Stimulated activated CD4-positive, alpha-beta T cell treated with anti-CD3 and anti-CD28 coated beads, Interleukin-1b, Interleukin-23, amount 100 ng/mL, for 1 hour (primary cell): ENCODE data around the gene ARHGAP31.

Source experiments
- DNase-seq, 2 donors: peaks; one replicate each; pipeline ENCODE4 v3.0.0-alpha.2; 2020; ENCODE audit warnings: low read depth in 2 of 2

The ARHGAP31 gene

DNA sequence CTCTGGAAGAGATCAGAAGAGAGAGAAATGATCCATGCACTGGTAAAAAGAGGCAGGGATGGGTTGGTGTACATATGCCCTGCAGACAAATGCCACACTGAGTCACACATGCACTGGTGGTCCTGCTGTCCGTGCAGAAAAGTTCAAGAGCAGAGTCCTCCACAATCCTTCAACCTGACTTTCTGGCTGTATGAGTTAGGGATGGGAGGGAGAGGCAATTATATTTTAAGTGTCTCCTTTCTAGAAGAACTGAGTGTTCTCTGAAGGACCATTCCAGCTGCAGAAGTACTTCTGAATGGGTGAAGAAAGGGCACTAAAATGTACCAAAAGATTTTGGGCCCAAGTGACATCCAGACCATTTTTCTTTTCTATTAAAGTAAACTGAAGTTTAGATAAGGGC is 142.8 kb downstream of the ARHGAP31 start:
- DNase-seq = no peak

DNA sequence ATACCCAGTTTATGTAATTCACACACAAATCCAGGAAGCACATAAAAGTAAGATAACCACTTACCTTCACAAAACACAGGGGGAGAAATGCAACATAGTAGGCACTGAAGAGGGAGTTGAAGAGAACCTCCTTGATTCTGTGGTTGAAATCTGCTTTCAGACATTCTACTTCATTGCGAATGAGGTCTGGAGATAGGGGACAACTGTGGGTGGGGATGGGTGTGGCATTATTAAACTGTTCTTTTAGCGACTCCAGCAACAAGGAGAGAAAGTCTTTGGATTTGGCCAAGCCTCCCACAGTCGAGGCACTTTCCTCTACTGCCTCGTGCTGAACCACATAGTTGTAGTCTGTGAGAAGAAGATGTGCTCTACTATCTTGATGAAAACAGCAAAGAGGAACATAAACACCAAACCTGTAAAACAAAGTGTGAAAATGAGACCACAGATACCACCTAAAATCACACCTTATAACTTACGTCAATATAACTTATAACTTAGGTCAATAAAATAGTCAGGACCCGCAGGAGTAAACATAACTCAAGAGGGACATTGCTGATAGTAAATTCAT is 143.6 kb downstream of the ARHGAP31 start:
- no peak for DNase-seq

DNA sequence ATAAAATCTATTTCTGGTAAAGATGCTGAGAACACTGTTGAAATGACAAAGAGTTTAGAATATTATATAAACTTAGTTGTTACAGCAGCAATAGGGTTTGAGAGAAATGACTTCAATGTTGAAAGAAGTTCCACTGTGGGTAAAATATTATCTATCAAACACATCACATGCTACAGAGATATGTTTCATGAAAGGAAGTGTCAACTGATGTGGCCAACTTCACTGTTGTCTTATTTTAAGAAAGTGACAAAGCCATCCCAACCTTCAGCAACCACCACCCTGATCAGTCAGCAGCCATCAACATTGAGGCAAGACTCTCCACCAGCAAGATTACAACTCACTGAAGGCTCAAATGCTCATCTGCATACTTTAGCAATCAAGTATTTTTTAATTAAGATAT is 149.0 kb downstream of the ARHGAP31 start:
- no peak for DNase-seq

DNA sequence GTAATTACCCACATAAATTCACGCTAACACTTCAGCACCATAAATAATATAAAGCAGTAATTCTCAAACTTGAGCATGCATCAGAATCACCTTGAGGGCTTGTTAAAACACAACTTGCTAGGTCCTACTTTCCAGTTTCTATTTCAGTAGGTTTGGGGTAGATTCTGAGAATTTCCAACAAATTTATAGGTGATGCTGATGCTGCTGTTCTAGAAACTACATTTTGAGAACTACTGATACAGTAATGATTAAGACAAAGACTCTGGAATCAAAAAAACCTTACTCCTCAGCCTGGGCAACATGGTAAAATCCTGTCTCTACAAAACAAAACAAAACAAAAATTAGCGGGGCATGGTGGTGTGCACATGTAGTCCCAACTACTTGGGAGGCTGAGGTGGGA is 150.4 kb downstream of the ARHGAP31 start:
- no peak for DNase-seq

DNA sequence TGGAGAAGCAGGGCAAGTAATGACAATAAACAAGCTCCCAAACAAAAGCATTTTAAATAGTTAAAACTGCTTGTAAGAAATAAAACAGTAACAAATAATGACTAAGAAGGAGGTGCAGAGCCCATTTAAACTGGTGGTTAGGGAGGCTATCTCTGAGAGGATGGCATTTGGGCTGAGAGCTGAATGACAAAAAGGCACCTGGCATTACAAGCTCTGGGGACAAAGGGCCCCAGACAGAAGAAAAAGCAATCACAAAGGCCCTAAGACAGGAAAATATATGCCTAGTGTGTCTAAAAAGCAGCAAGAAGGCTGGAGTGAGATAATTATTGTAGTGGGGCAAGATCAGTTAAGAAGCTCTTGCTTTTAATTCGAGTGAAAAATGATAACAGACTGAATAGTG is 159.6 kb downstream of the ARHGAP31 start:
- no peak for DNase-seq

DNA sequence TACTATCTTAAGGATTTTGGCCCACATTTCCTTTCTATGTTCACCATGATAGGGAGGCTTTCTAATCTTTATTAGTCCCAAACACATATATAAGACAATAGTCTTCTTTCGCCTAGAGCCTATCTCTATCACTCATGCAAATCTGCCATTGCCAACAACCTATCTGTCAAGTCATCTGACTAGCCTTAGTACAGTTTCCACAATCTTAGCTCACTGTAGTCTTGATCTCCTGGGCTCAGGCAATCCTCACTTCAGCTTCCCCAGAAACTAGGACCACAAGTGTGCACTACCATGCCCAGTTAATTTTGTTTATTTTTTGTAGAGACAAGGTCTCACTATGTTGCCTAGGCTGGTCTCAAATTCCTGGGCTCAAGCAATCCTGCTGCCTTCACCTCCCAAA is 162.3 kb downstream of the ARHGAP31 start:
- DNase-seq = no peak

DNA sequence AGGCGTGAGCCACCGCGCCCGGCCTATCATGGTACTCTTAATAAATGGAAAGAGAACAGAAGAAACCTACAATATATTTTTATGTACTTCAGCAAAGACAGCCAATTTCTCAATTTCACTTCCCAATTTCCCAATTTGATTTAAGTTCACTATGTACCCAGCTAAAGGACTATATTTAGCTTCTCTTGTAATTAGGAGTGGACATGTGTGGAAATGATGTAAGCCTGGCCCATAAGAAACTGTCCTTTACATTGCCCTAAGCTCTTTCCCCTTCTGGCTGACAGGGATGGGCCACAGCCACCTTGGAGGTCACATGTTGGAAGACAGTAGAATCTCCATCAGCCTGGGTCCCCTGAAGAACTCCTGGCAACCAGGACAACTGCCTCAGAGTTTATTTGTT is 163.1 kb downstream of the ARHGAP31 start:
- DNase-seq = no peak

DNA sequence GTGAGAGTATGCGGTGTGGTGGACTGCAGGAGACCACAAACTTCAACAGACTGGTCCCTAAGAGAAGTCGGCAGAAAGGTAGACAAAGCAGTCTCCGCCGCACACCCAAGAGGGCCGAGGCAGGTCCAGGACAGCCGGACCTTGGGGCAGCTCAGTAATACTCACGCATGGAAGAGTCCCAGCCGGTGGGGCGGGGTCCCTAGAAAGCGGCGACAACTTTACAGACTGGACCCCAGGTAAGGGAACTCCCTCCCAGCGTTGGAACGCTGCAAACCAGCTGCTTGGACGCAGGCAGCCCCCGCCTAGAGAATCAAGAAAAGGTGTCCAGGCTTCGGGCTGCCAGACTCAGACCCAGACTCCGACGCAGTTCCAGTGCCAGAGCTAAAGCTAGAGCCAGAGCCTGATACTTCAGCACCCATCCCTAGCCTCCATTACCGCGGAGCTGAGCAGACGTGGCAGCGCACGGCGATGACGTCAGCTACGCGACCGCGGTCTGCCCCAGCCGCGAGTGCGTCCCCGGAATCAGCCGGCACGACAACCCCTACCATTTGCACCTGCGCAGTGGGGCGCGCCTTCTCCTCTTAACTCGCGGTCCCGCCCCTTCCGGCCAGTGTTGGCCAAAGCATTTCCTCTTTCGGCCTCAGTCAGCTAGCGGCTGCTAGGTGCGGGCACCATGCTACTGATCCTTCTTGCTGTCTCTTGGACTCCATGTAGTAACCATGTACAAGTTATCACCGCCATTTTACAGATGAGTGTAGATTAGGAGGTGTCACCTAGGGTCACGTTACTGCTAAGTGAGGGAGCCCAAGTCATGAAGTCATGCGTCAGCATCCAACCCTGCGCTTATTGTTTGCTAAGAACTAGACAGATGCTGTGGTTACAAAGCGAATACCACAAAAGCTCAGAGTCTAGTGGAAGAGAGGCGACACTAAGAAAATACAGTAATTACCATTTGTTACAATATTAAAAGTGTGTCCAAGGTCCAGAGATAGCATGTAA is 169.3 kb downstream of the ARHGAP31 start, which contains the start of gene TMEM39A:
TMEM39A (minus strand) TSS at position 445 of the 999 bp plus-strand sequence. CDS start 1,541 bp downstream, outside the sequence.
- peak; percentile 93 to 97 for DNase-seq

DNA sequence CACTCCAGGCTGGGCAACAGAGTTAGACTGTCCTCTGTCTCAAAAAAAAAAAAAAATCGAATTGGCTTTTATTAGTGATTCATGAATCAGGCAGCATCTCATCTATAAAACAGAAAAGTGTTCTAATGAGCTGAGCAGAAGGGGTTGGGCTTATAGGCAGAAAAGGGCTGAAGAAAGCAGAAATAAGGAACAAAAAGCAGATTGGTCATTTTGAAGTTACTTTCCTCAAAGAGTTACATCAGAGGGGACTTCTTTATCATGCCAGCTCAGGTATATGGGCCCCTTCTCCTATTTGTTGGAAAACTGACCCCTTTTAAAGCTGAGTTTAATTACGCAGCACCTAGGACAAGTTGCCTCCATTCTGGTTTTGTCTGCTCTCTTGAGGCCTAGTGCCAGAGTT is 173.9 kb downstream of the ARHGAP31 start:
- no peak for DNase-seq

DNA sequence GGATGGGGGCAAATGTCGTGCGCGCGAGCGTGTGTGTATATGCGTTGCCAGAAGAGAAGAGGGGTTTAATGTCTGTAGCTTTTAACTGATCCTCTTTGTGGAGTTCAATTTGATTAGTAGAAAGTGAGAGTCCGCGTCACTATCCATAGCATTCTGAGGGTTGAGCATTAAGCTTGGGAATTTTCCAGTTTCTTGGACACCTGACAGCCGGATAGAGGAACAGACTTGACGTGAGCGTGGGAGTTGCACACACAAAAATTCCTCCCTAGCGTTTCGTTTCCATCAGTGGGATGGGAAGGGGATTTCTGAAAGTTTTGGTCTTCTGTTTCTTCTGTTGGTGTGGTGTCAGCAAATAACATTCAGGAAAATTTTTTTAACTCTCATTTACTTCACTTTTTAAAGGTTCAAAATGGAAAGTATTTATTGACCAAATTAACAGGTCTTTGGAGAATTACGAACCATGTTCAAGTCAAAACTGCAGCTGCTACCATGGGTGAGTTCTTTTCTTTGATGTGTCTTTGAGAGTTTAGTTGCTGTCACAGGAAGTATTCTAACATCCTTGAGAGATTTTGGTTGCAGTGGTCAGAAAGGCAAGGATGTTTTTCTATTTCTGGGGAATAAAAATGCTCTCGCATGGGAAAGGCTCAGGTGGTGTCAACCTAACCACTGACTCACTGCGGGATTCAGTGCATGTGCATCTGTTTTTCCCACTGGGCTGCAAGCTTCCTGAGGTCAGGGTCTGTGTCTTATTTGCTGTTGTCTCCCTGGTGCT is 175.4 kb downstream of the ARHGAP31 start:
- DNase-seq = no peak
